ENCODE measurements around the gene CREB3L4. TPM values are rescaled to one million over a fixed set of nuclear protein-coding genes. Genes with fewer than 3 reads are reported as not detected.

Gene CREB3L4
- total RNA-seq, 4 donors from 2014 or later = 6.1 to 19.1 (median 8.5) TPM

GRCh38 chr1:153944827-153945117 is 22.9 kb upstream of the CREB3L4 start:
- ATAC-seq (ENCODE audit: low FRiP score) = no peak
- TF ChIP-seq CTCF (IDR thresholded peaks at IDR 0.05) = no peak
- no peak for DNase-seq (ENCODE audit: low spot score)

GRCh38 chr1:153945131-153945794 is 22.4 kb upstream of the CREB3L4 start:
- peak; percentile 4 for ATAC-seq (ENCODE audit: low FRiP score)
- TF ChIP-seq CTCF (IDR thresholded peaks at IDR 0.05) = no peak
- DNase-seq (ENCODE audit: low spot score) = no peak

- DNase-seq (ENCODE audit: low spot score) (peak; percentile 65), ATAC-seq (ENCODE audit: low FRiP score) (peak; percentile 77)
- TF ChIP-seq CTCF (IDR thresholded peaks at IDR 0.05) = no peak
These were observed 21.7 kb upstream of the CREB3L4 start for GRCh38 chr1:153945795-153946621.

GRCh38 chr1:153946622-153947241 is 21.0 kb upstream of the CREB3L4 start, which contains the start of gene DENND4B:
Gene DENND4B, minus strand, starts transcription at chr1:153946718. Its CDS starts 2,344 bp downstream, at chr1:153944374.
- TF ChIP-seq CTCF (IDR thresholded peaks at IDR 0.05) = peak in 2 of 3 donors; percentile 29 to 76
- no peak for DNase-seq (ENCODE audit: low spot score)
- ATAC-seq (ENCODE audit: low FRiP score) = peak; percentile 85

GRCh38 chr1:153951183-153951582 is 16.5 kb upstream of the CREB3L4 start:
- TF ChIP-seq CTCF (IDR thresholded peaks at IDR 0.05) = no peak
- ATAC-seq (ENCODE audit: low FRiP score) (no peak), DNase-seq (ENCODE audit: low spot score) (no peak)

GRCh38 chr1:153951801-153952200 is 15.9 kb upstream of the CREB3L4 start:
- TF ChIP-seq CTCF (IDR thresholded peaks at IDR 0.05) = no peak

More at GRCh38 chr1:153951801-153952200, 15.9 kb upstream of the CREB3L4 start:
- ATAC-seq (ENCODE audit: low FRiP score) (no peak), DNase-seq (ENCODE audit: low spot score) (no peak)
